GM12878 (cell line): Measurements from ENCODE around the gene CAMTA1. TPM values are rescaled to one million over a fixed set of nuclear protein-coding genes. Genes with fewer than 3 reads are reported as not detected.

Source experiments
- ATAC-seq: fragments of 200-7000 bp; cut with Tn5 transposase; 3 replicates; pipeline ENCODE4 v1.9.1; 2020; ENCODE audit warnings: mild to moderate bottlenecking, moderate library complexity
- BruUV-seq: library from RNA; stranded (reverse); fragments of 400-500 nt; replicated peaks from 2 replicates; lab custom pipeline; 2021; lab: Mats Ljungman, UMichigan
- CTCF ChIA-PET: fragments of 300-600 bp; sonication (Branson Sonifier 250); formaldehyde crosslinking; extraction: SDS; loops from one replicate; lab custom pipeline; 2021; ENCODE audit warnings: inconsistent platforms; lab: Yijun Ruan, JAX
- POLR2A ChIA-PET: fragments of 350-600 bp; formaldehyde crosslinking; extraction: SDS; loops from one replicate; lab custom pipeline; 2021; ENCODE audit warnings: inconsistent platforms; lab: Charles Lee
- RAD21 ChIA-PET: fragments of 300-600 bp; sonication (Branson Sonifier 250); formaldehyde crosslinking; loops from one replicate; lab custom pipeline; 2023; ENCODE audit warnings: antibody characterized with exemption; ENCODE audit not compliant: unreplicated experiment; lab: Charles Lee
- SMC1A ChIA-PET: fragments of 300-600 bp; sonication (Branson Sonifier 250); formaldehyde crosslinking; loops from one replicate; lab custom pipeline; 2023; ENCODE audit not compliant: unreplicated experiment, uncharacterized antibody; lab: Charles Lee
- DNase-seq: peaks from one replicate; pipeline ENCODE4 v3.0.0-alpha.2; 2011; ENCODE audit warnings: low read depth, low spot score
- FAIRE-seq: peaks from 3 replicates; lab custom pipeline; 2011; peaks lifted over from hg19 to GRCh38; lab: Jason Lieb, UNC
- H2AFZ ChIP-seq: 2 replicates; pipeline ENCODE4 v1.6.0; 2011; ENCODE audit warnings: low read depth, low read length, control low read depth; ENCODE audit not compliant: control insufficient read depth
- H3K27ac ChIP-seq: 2 replicates; pipeline ENCODE4 v1.5.1; 2011; ENCODE audit warnings: control low read depth; ENCODE audit not compliant: control insufficient read depth, insufficient read depth
- H3K27me3 ChIP-seq, 2 experiments: replicated peaks in 1 of 2; 2 replicates each; pipeline versions ENCODE4 v1.6.0 to v1.6.1; 2011; ENCODE audit warnings: low read length in 1 of 2; ENCODE audit not compliant: control insufficient read depth in 2 of 2, insufficient read depth in 2 of 2
- H3K36me3 ChIP-seq, 2 experiments: 2 replicates each; pipeline ENCODE4 v1.5.1; 2011; ENCODE audit warnings: low read length in 1 of 2; ENCODE audit not compliant: control insufficient read depth in 2 of 2, insufficient read depth in 2 of 2
- H3K4me1 ChIP-seq: 2 replicates; pipeline ENCODE4 v1.6.1; 2011; ENCODE audit warnings: mild to moderate bottlenecking, low read length, moderate library complexity, mixed read lengths; ENCODE audit not compliant: control insufficient read depth, insufficient read depth
- H3K4me2 ChIP-seq: 2 replicates; pipeline ENCODE4 v1.6.0; 2011; ENCODE audit warnings: control low read depth; ENCODE audit not compliant: control insufficient read depth, insufficient read depth
- H3K4me3 ChIP-seq: fragments of 200-600 bp; sonication (generic); 2 replicates; pipeline ENCODE4 v1.5.1; 2016
- H3K79me2 ChIP-seq: 2 replicates; pipeline ENCODE4 v1.6.0; 2011; ENCODE audit warnings: low read length; ENCODE audit not compliant: control insufficient read depth, insufficient read depth
- H3K9ac ChIP-seq: 2 replicates; pipeline ENCODE4 v1.8.0; 2011; ENCODE audit warnings: low read length, control low read depth, mixed read lengths; ENCODE audit not compliant: control insufficient read depth, insufficient read depth
- H3K9me3 ChIP-seq: replicated peaks from 3 replicates; pipeline ENCODE4 v1.5.1; 2011; ENCODE audit warnings: mild to moderate bottlenecking, low read length; ENCODE audit not compliant: control insufficient read depth, insufficient read depth
- H4K20me1 ChIP-seq: 2 replicates; pipeline ENCODE4 v1.6.0; 2011; ENCODE audit not compliant: control insufficient read depth, insufficient read depth
- CHD2 ChIP-seq: IDR thresholded peaks from 2 replicates; pipeline ENCODE4 v1.6.1; 2011; ENCODE audit warnings: low read depth, low read length, improper control_type of control experiment, borderline replicate concordance
- GABPA ChIP-seq: IDR thresholded peaks from 2 replicates; pipeline ENCODE4 v1.6.1; 2014; ENCODE audit warnings: antibody characterized with exemption, low read depth, mild to moderate bottlenecking, inconsistent platforms
- NKRF ChIP-seq: fragments of 450-650 bp; conservative IDR thresholded peaks from 2 replicates; pipeline ENCODE4 v1.6.1; 2017; ENCODE audit warnings: mild to moderate bottlenecking, moderate library complexity
- RCOR1 ChIP-seq: conservative IDR thresholded peaks from 2 replicates; pipeline ENCODE4 v1.6.1; 2012; ENCODE audit warnings: low read depth, low read length, improper control_type of control experiment
- RELB ChIP-seq: fragments of 450-650 bp; IDR thresholded peaks from 2 replicates; pipeline ENCODE4 v1.6.1; 2017; ENCODE audit warnings: low read depth, mild to moderate bottlenecking, moderate library complexity
- ZNF24 ChIP-seq: fragments of 450-650 bp; IDR thresholded peaks from 2 replicates; pipeline ENCODE4 v1.6.1; 2017; ENCODE audit warnings: antibody characterized with exemption, mild to moderate bottlenecking
- WGBS: methylation state at CpG from one replicate; pipeline ENCODE4 v1.1.6; 2016; ENCODE audit warnings: low lambda C conversion rate; ENCODE audit not compliant: insufficient replicate concordance, insufficient coverage; ENCODE audit errors: missing lambda C conversion rate; 5-methylcytosine and 5-hydroxymethylcytosine counted together
- in situ Hi-C: fragments of 300-500 bp; cut with MboI; formaldehyde crosslinking; loops from 9 replicates; pipeline ENCODE4 v1.14.3; 2018; ENCODE audit warnings: mixed read lengths
- intact Hi-C: fragments of 100-400 bp; cut with micrococcal nuclease; formaldehyde crosslinking; loops from one replicate; pipeline ENCODE4 v1.14.2; 2022; ENCODE audit not compliant: unreplicated experiment
- polyA plus RNA-seq, 11 experiments: library from polyadenylated mRNA; depleted of rRNA in 4 of 11; unstranded in 6 of 11; stranded (reverse) in 5 of 11; fragments of >200 nt; fragmentation: Nextera tagmentation in 4 of 11; fragmentation: Illumina TruSeq in 1 of 11; extraction: Ambion mirVana in 4 of 11; extraction: Trizol in 1 of 11; gene quantifications; 1 replicate in 1 of 11; 2 replicates in 10 of 11; pipeline versions ENCODE4 v1.2.1 to v1.2.3, GENCODE V29; 2011 to 2016; ENCODE audit warnings: inconsistent platforms in 2 of 11, missing spikeins in 2 of 11, low read depth in 1 of 11
- total RNA-seq, 4 experiments: library from RNA; depleted of rRNA in 3 of 4; stranded (reverse); fragments of >200 nt in 3 of 4; fragmentation: Illumina TruSeq in 1 of 4; extraction: Trizol in 1 of 4; gene quantifications; 2 replicates each; pipeline versions ENCODE4 v1.2.1 to v1.2.3, GENCODE V29; 2013 to 2021

The CAMTA1 gene
- total and polyA plus RNA-seq, 10 of the 15 experiments (the other 5 are each of a cell fraction or from before 2014, with no cell fraction given): 37.7 to 148 (median 76.4) TPM

GRCh38 chr1:6950001-6950765, 164.9 kb downstream of the CAMTA1 start:
- no peak overlapping the region for H2AFZ ChIP-seq
- intact Hi-C loops (no loop called here), in situ Hi-C loops (no loop called here)
- no peak overlapping the region for H3K4me3 ChIP-seq
- H3K9ac ChIP-seq: no peak overlapping the region
- BruUV-seq: no TSS peak
- no peaks in the 10 kb centered on the region for H3K27me3 ChIP-seq
- H4K20me1 ChIP-seq: no peaks in the 10 kb centered on the region
- ChIA-PET CTCF (no interaction called here), SMC1A (no interaction called here), POLR2A (no interaction called here), RAD21 (no interaction called here)
- no peaks in the 10 kb centered on the region for H3K9me3 ChIP-seq
- no peak overlapping the region for H3K27ac ChIP-seq
- WGBS: 10% methylated on average over 9 of the region's 9 CpGs
- no peaks in the 10 kb centered on the region for H3K36me3 ChIP-seq
- DNase-seq (no peak), ATAC-seq (no peak), FAIRE-seq (no peak)
- H3K4me2 ChIP-seq: no peak overlapping the region
- TF ChIP-seq GABPA (no peak), CHD2 (no peak), RELB (no peak), ZNF24 (no peak), NKRF (no peak), RCOR1 (no peak)
- no peaks in the 10 kb centered on the region for H3K79me2 ChIP-seq
- no peaks in the 10 kb centered on the region for H3K4me1 ChIP-seq
